A549 (cell line): Measurements from ENCODE around the gene DAD1. TPM values are rescaled to one million over a fixed set of nuclear protein-coding genes. Genes with fewer than 3 reads are reported as not detected.

Source experiments
- ATAC-seq, 2 experiments: fragments of 200-7000 bp in 1 of 2; fragments of >200 bp in 1 of 2; cut with Nextera tagmentation in 1 of 2; cut with Tn5 transposase in 1 of 2; 3 replicates each; pipeline versions ENCODE4 v1.8.0 to v1.9.1; 2018 to 2020; ENCODE audit warnings: mild to moderate bottlenecking in 1 of 2, moderate library complexity in 1 of 2
- CTCF ChIA-PET: fragments of 300-600 bp; sonication (Branson Sonifier 250); formaldehyde crosslinking; extraction: SDS; loops from one replicate; lab custom pipeline; 2021; ENCODE audit warnings: antibody characterized with exemption, inconsistent platforms; lab: Yijun Ruan, JAX
- POLR2A ChIA-PET: fragments of 350-600 bp; formaldehyde crosslinking; extraction: SDS; loops from one replicate; lab custom pipeline; 2021; ENCODE audit warnings: antibody characterized with exemption, inconsistent platforms; lab: Yijun Ruan, JAX
- DNase-seq, 2 experiments: peaks; one replicate each; pipeline versions ENCODE4 v3.0.0 to v3.0.0-alpha.2; 2011 to 2016; ENCODE audit warnings: low read depth in 1 of 2, low spot score in 1 of 2
- FAIRE-seq: peaks from 2 replicates; lab custom pipeline; 2011; peaks lifted over from hg19 to GRCh38; lab: Jason Lieb, UNC
- H3K27ac ChIP-seq, 2 experiments: fragments of >200 bp; sonication (Bioruptor Twin); formaldehyde crosslinking; 3 replicates each; pipeline ENCODE4 v1.5.1; 2016 to 2017
- H3K4me1 ChIP-seq: fragments of >200 bp; sonication (Bioruptor Twin); formaldehyde crosslinking; 3 replicates; pipeline ENCODE4 v1.6.1; 2016
- H3K4me2 ChIP-seq: fragments of >200 bp; sonication (Bioruptor Twin); formaldehyde crosslinking; 3 replicates; pipeline ENCODE4 v1.6.1; 2016
- H3K4me3 ChIP-seq: fragments of >200 bp; sonication (Bioruptor Twin); formaldehyde crosslinking; 3 replicates; pipeline ENCODE4 v1.5.1; 2016
- H3K9me3 ChIP-seq: fragments of >200 bp; sonication (Bioruptor Twin); formaldehyde crosslinking; 3 replicates; pipeline ENCODE4 v1.6.1; 2016
- CBX2 ChIP-seq: fragments of 200-600 bp; sonication (generic); IDR thresholded peaks from 2 replicates; pipeline ENCODE4 v1.6.1; 2016; ENCODE audit warnings: low read depth, mild to moderate bottlenecking, borderline replicate concordance
- EHF ChIP-seq: fragments of 250-450 bp; sonication (Bioruptor Pico); IDR thresholded peaks from 2 replicates; pipeline ENCODE4 v1.5.0; 2020; ENCODE audit warnings: mild to moderate bottlenecking
- HOXB13 ChIP-seq: fragments of 250-450 bp; sonication (Bioruptor Pico); IDR thresholded peaks from 2 replicates; pipeline ENCODE4 v1.5.0; 2020; ENCODE audit warnings: low read depth, mild to moderate bottlenecking, moderate library complexity
- JUN ChIP-seq, 2 experiments: fragments of >200 bp; sonication (Bioruptor Twin); formaldehyde crosslinking; IDR thresholded peaks; 2 replicates in 1 of 2; 3 replicates in 1 of 2; pipeline ENCODE4 v1.6.1; 2016 to 2017
- MAFK ChIP-seq: fragments of 450-650 bp; IDR thresholded peaks from 2 replicates; pipeline ENCODE4 v1.6.1; 2014; ENCODE audit not compliant: partially characterized antibody
- MAZ ChIP-seq: fragments of 150-350 bp; IDR thresholded peaks from 2 replicates; pipeline ENCODE4 v1.6.1; 2014; ENCODE audit warnings: antibody characterized with exemption, low read depth, low read length, borderline replicate concordance
- MYC ChIP-seq: IDR thresholded peaks from 2 replicates; pipeline ENCODE4 v1.6.1; 2012; ENCODE audit warnings: mild to moderate bottlenecking, inconsistent platforms, low read length, improper control_type of control experiment, borderline replicate concordance
- PBX3 ChIP-seq: IDR thresholded peaks from 2 replicates; pipeline ENCODE4 v1.6.1; 2012
- RFX5 ChIP-seq: fragments of 450-650 bp; IDR thresholded peaks from 2 replicates; pipeline ENCODE4 v1.7.1; 2014; ENCODE audit warnings: antibody characterized with exemption, mild to moderate bottlenecking, moderate library complexity
- RNF2 ChIP-seq: fragments of 200-600 bp; sonication (generic); IDR thresholded peaks from 2 replicates; pipeline ENCODE4 v1.6.1; 2016; ENCODE audit warnings: low read depth, mild to moderate bottlenecking, antibody characterized with exemption, moderate library complexity, borderline replicate concordance
- SREBF2 ChIP-seq: fragments of 450-650 bp; IDR thresholded peaks from 2 replicates; pipeline ENCODE4 v1.6.1; 2014; ENCODE audit warnings: mild to moderate bottlenecking, moderate library complexity
- ZFP36 ChIP-seq: fragments of 450-650 bp; IDR thresholded peaks from 2 replicates; pipeline ENCODE4 v1.6.1; 2014; ENCODE audit warnings: borderline replicate concordance; ENCODE audit not compliant: partially characterized antibody
- ZSCAN20 ChIP-seq: fragments of 250-450 bp; sonication (Bioruptor Pico); IDR thresholded peaks from 2 replicates; pipeline ENCODE4 v1.8.0; 2022; ENCODE audit warnings: mild to moderate bottlenecking, moderate library complexity
- WGBS: methylation state at CpG from one replicate; pipeline ENCODE4 v1.1.6; 2017; ENCODE audit errors: missing lambda C conversion rate; 5-methylcytosine and 5-hydroxymethylcytosine counted together
- polyA plus RNA-seq, 4 experiments: library from polyadenylated mRNA; depleted of rRNA in 3 of 4; stranded (reverse); fragments of >200 nt; fragmentation: RNase III in 1 of 4; extraction: RNeasy Plus Mini Kit Qiagen cat#74134 plus additional on column Dnase treatment in 1 of 4; gene quantifications; 2 replicates in 3 of 4; 3 replicates in 1 of 4; pipeline ENCODE4 v1.2.3, GENCODE V29; 2011 to 2017
- TF ChIP-seq, protein P1 (sequence below): fragments of 450-650 bp; IDR thresholded peaks from 2 replicates; pipeline ENCODE4 v1.6.1; 2014; ENCODE audit warnings: antibody characterized with exemption
- TF ChIP-seq, protein P2 (sequence below): fragments of >200 bp; sonication (Bioruptor Twin); formaldehyde crosslinking; IDR thresholded peaks from 2 replicates; pipeline ENCODE4 v1.6.1; 2016
- TF ChIP-seq, protein P3 (sequence below): fragments of >200 bp; sonication (Bioruptor Twin); formaldehyde crosslinking; IDR thresholded peaks from 3 replicates; pipeline ENCODE4 v1.6.1; 2016
- TF ChIP-seq, protein P4 (sequence below): fragments of 200-600 bp; sonication (generic); IDR thresholded peaks from 2 replicates; pipeline ENCODE4 v1.6.1; 2016; ENCODE audit warnings: antibody characterized with exemption, mild to moderate bottlenecking, moderate library complexity
- TF ChIP-seq, protein P5 (sequence below): fragments of 150-350 bp; IDR thresholded peaks from 2 replicates; pipeline ENCODE4 v1.6.1; 2014; ENCODE audit warnings: low read depth, mild to moderate bottlenecking, low read length

Gene DAD1
- polyA plus RNA-seq, 2 of the 4 experiments (the other 2 are of a cell fraction): 317 to 474 TPM

GRCh38 chr14:22534547-22534946, 54.5 kb downstream of the DAD1 start:
- TF ChIP-seq PBX3 (no peak), RNF2 (no peak), ZSCAN20 (no peak), RFX5 (no peak), SREBF2 (no peak), HOXB13 (CRISPR knock-in tag) (no peak), EHF (CRISPR knock-in tag) (no peak), CBX2 (no peak), MAZ (no peak), MYC (no peak), ZFP36 (no peak)
- TF ChIP-seq, protein P1, sequence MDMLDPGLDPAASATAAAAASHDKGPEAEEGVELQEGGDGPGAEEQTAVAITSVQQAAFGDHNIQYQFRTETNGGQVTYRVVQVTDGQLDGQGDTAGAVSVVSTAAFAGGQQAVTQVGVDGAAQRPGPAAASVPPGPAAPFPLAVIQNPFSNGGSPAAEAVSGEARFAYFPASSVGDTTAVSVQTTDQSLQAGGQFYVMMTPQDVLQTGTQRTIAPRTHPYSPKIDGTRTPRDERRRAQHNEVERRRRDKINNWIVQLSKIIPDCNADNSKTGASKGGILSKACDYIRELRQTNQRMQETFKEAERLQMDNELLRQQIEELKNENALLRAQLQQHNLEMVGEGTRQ: no peak
- TF ChIP-seq, protein P2, sequence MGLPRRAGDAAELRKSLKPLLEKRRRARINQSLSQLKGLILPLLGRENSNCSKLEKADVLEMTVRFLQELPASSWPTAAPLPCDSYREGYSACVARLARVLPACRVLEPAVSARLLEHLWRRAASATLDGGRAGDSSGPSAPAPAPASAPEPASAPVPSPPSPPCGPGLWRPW: no peak
- TF ChIP-seq, protein P3, sequence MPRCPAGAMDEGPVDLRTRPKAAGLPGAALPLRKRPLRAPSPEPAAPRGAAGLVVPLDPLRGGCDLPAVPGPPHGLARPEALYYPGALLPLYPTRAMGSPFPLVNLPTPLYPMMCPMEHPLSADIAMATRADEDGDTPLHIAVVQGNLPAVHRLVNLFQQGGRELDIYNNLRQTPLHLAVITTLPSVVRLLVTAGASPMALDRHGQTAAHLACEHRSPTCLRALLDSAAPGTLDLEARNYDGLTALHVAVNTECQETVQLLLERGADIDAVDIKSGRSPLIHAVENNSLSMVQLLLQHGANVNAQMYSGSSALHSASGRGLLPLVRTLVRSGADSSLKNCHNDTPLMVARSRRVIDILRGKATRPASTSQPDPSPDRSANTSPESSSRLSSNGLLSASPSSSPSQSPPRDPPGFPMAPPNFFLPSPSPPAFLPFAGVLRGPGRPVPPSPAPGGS: no peak
- TF ChIP-seq, protein P4, sequence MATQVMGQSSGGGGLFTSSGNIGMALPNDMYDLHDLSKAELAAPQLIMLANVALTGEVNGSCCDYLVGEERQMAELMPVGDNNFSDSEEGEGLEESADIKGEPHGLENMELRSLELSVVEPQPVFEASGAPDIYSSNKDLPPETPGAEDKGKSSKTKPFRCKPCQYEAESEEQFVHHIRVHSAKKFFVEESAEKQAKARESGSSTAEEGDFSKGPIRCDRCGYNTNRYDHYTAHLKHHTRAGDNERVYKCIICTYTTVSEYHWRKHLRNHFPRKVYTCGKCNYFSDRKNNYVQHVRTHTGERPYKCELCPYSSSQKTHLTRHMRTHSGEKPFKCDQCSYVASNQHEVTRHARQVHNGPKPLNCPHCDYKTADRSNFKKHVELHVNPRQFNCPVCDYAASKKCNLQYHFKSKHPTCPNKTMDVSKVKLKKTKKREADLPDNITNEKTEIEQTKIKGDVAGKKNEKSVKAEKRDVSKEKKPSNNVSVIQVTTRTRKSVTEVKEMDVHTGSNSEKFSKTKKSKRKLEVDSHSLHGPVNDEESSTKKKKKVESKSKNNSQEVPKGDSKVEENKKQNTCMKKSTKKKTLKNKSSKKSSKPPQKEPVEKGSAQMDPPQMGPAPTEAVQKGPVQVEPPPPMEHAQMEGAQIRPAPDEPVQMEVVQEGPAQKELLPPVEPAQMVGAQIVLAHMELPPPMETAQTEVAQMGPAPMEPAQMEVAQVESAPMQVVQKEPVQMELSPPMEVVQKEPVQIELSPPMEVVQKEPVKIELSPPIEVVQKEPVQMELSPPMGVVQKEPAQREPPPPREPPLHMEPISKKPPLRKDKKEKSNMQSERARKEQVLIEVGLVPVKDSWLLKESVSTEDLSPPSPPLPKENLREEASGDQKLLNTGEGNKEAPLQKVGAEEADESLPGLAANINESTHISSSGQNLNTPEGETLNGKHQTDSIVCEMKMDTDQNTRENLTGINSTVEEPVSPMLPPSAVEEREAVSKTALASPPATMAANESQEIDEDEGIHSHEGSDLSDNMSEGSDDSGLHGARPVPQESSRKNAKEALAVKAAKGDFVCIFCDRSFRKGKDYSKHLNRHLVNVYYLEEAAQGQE: no peak
- TF ChIP-seq, protein P5, sequence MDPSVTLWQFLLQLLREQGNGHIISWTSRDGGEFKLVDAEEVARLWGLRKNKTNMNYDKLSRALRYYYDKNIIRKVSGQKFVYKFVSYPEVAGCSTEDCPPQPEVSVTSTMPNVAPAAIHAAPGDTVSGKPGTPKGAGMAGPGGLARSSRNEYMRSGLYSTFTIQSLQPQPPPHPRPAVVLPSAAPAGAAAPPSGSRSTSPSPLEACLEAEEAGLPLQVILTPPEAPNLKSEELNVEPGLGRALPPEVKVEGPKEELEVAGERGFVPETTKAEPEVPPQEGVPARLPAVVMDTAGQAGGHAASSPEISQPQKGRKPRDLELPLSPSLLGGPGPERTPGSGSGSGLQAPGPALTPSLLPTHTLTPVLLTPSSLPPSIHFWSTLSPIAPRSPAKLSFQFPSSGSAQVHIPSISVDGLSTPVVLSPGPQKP: no peak
- ATAC-seq (no peak), DNase-seq (no peak), FAIRE-seq (no peak)
- CTCF ChIA-PET: interaction anchor here (1.2 to 1.3 kb wide), 2 partner anchors 22 to 109 kb away, joined by 4 to 5 read pairs; partner anchors contain the start of gene OR6J1
- no peaks in the 10 kb centered on the region for H3K9me3 ChIP-seq
- POLR2A ChIA-PET: no interaction called here
- 92% methylated on average over 5 of the region's 5 CpGs for WGBS
- H3K4me1 ChIP-seq: peaks cover 14% of the 10 kb centered on the region
- H3K4me2 ChIP-seq: no peak overlapping the region
- no peak overlapping the region for H3K27ac ChIP-seq
- no peak overlapping the region for H3K4me3 ChIP-seq

- ChIA-PET CTCF (interaction anchor here (1.2 kb wide), 1 partner anchor 110 kb away, joined by 5 read pairs; the partner anchor contains the start of gene OR6J1), POLR2A (no interaction called here)
Measured at GRCh38 chr14:22533739-22534359, 55.2 kb downstream of the DAD1 start.

More at GRCh38 chr14:22533739-22534359, 55.2 kb downstream of the DAD1 start:
- 74% methylated on average over 8 of the region's 8 CpGs for WGBS
- ATAC-seq (no peak), DNase-seq (no peak), FAIRE-seq (no peak)
- Histone ChIP-seq H3K4me1 (peaks cover 14% of the 10 kb centered on the region), H3K9me3 (no peaks in the 10 kb centered on the region), H3K4me2 (no peak overlapping the region), H3K4me3 (no peak overlapping the region), H3K27ac (no peak overlapping the region)
- TF ChIP-seq JUN (IDR thresholded peaks at IDR 0.05): no peak
- peak; percentile 14 for TF ChIP-seq MAFK
